Measurements from ENCODE around the gene ARMC12. TPM values are rescaled to one million over a fixed set of nuclear protein-coding genes. Genes with fewer than 3 reads are reported as not detected.

The ARMC12 gene
- total RNA-seq, 1 donor from 2014 or later, result 0.69 TPM

GRCh38 chr6:35774116-35774794 is 37.4 kb downstream of the ARMC12 start:
- no peaks in the 10 kb centered on the region for H3K9me3 Mint-ChIP-seq (ENCODE audit: unreplicated experiment)
- H3K4me3 Mint-ChIP-seq (ENCODE audit: unreplicated experiment), result no peak overlapping the region
- DNase-seq (ENCODE audit: low spot score), result no peak
- peaks cover 10% of the 10 kb centered on the region for H3K27me3 Mint-ChIP-seq (ENCODE audit: unreplicated experiment)
- H3K4me1 Mint-ChIP-seq (ENCODE audit: unreplicated experiment), result no peaks in the 10 kb centered on the region
- no peaks in the 10 kb centered on the region for H3K36me3 Mint-ChIP-seq (ENCODE audit: low read depth, unreplicated experiment)
- TF ChIP-seq CTCF (IDR thresholded peaks at IDR 0.05; ENCODE audit: unreplicated experiment), result no peak
- no peak overlapping the region for H3K27ac Mint-ChIP-seq (ENCODE audit: unreplicated experiment)

- no peak overlapping the region for H3K27ac Mint-ChIP-seq (ENCODE audit: unreplicated experiment)
- no peaks in the 10 kb centered on the region for H3K9me3 Mint-ChIP-seq (ENCODE audit: unreplicated experiment)
- no peak for DNase-seq (ENCODE audit: low spot score)
- peaks cover 10% of the 10 kb centered on the region for H3K27me3 Mint-ChIP-seq (ENCODE audit: unreplicated experiment)
- H3K36me3 Mint-ChIP-seq (ENCODE audit: low read depth, unreplicated experiment), result no peaks in the 10 kb centered on the region
- TF ChIP-seq CTCF (IDR thresholded peaks at IDR 0.05; ENCODE audit: unreplicated experiment), result no peak
- no peak overlapping the region for H3K4me3 Mint-ChIP-seq (ENCODE audit: unreplicated experiment)
- no peaks in the 10 kb centered on the region for H3K4me1 Mint-ChIP-seq (ENCODE audit: unreplicated experiment)
These were observed 38.2 kb downstream of the ARMC12 start for GRCh38 chr6:35775031-35775430.

DNA sequence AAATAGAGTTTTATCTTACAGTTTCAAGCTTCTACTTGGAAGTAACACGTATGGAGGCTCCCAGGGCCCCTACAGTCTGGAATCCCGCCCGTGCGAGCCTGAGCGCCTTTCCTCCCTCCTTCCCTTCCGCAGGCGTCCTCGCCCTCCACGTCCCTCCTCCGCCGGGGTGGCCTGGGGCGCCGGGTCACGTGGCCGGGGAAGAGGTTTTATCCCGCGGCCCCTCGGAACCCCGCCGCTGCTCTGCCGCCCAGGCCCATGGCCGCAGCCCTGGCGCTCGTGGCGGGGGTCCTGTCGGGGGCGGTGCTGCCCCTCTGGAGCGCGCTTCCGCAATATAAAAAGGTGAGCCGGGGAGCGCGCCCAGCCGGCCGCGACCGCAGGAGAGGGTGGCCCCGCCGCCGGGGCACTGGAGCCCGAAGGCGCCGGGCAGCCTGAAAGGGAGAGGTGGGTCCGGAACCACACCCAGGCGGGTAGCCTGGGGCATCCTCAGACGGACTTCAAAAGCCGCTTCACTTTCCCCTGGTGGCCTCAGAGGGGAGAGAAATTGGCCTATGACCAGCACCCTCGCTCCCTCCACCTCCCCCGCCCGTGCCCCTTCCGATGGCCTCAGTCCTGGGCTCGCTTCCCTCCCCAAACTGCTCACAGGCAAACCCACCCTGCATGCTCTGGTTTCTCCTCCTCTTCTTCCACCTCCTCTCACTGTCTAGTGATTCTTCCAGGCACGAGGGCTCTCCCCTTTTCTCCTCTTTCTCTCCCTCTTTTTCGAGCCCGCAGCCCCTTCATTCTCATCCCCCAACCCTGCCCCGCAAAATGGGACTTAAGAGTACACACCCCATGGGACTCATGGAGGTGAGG is 39.8 kb downstream of the ARMC12 start, which contains the start of gene CLPSL2:
TSS of gene CLPSL2 (plus strand) at position 235 of the 852 bp plus-strand sequence. CDS start at position 256, 21 bp downstream.
- Mint-ChIP-seq H3K27me3 (ENCODE audit: unreplicated experiment) (peaks cover 10% of the 10 kb centered on the region), H3K36me3 (ENCODE audit: low read depth, unreplicated experiment) (no peaks in the 10 kb centered on the region), H3K4me1 (ENCODE audit: unreplicated experiment) (no peaks in the 10 kb centered on the region), H3K9me3 (ENCODE audit: unreplicated experiment) (no peaks in the 10 kb centered on the region), H3K4me3 (ENCODE audit: unreplicated experiment) (peak within 1 kb of the TSS; percentile 57), H3K27ac (ENCODE audit: unreplicated experiment) (no peak within 1 kb of the TSS)
- DNase-seq (ENCODE audit: low spot score), result no peak
- no peak for TF ChIP-seq CTCF (IDR thresholded peaks at IDR 0.05; ENCODE audit: unreplicated experiment)

- DNase-seq (ENCODE audit: low spot score), result no peak
- no peaks in the 10 kb centered on the region for H3K4me1 Mint-ChIP-seq (ENCODE audit: unreplicated experiment)
- no peak overlapping the region for H3K27ac Mint-ChIP-seq (ENCODE audit: unreplicated experiment)
- peaks cover 10% of the 10 kb centered on the region for H3K27me3 Mint-ChIP-seq (ENCODE audit: unreplicated experiment)
- no peaks in the 10 kb centered on the region for H3K36me3 Mint-ChIP-seq (ENCODE audit: low read depth, unreplicated experiment)
- no peak for TF ChIP-seq CTCF (IDR thresholded peaks at IDR 0.05; ENCODE audit: unreplicated experiment)
- no peak overlapping the region for H3K4me3 Mint-ChIP-seq (ENCODE audit: unreplicated experiment)
- no peaks in the 10 kb centered on the region for H3K9me3 Mint-ChIP-seq (ENCODE audit: unreplicated experiment)
These were observed 40.7 kb downstream of the ARMC12 start for GRCh38 chr6:35777356-35778102.
